ENCODE measurements around the gene DMRTC2. TPM values are rescaled to one million over a fixed set of nuclear protein-coding genes. Genes with fewer than 3 reads are reported as not detected.

DMRTC2 gene
- total and polyA plus RNA-seq, 2 of the 13 experiments (the other 11 are each of a cell fraction or from before 2014, with no cell fraction given), result not detected

- TF ChIP-seq AHDC1 (CRISPR knock-in tag; IDR thresholded peaks at IDR 0.05; ENCODE audit: borderline replicate concordance) (no peak), ZBTB2 (CRISPR knock-in tag; IDR thresholded peaks at IDR 0.05; ENCODE audit: low read depth) (no peak), ZBTB25 (CRISPR knock-in tag; IDR thresholded peaks at IDR 0.05) (no peak), ZFP90 (CRISPR knock-in tag; IDR thresholded peaks at IDR 0.05; ENCODE audit: borderline replicate concordance) (no peak), NONO (IDR thresholded peaks at IDR 0.05) (no peak), NONO (CRISPR knock-in tag; conservative IDR thresholded peaks at IDR 0.05) (peak; percentile 62; the same call in 1 of the 2 replicates), FOXO1 (CRISPR knock-in tag; IDR thresholded peaks at IDR 0.05) (no peak), ZC3H13 (CRISPR knock-in tag; IDR thresholded peaks at IDR 0.05) (no peak), SP5 (CRISPR knock-in tag; IDR thresholded peaks at IDR 0.05; ENCODE audit: borderline replicate concordance, low read depth) (0 out of 2 replicates have a peak, but pooled peaks have one; percentile 17), ZNF776 (CRISPR knock-in tag; IDR thresholded peaks at IDR 0.05) (no peak), RAD51 (IDR thresholded peaks at IDR 0.05; ENCODE audit: borderline replicate concordance) (no peak), ZBTB42 (CRISPR knock-in tag; IDR thresholded peaks at IDR 0.05) (no peak), ETV5 (CRISPR knock-in tag; IDR thresholded peaks at IDR 0.05; ENCODE audit: borderline replicate concordance) (peak; percentile 27; the same call in 1 of the 2 replicates), ETS1 (CRISPR knock-in tag; IDR thresholded peaks at IDR 0.05) (no peak), ZSCAN20 (CRISPR knock-in tag; IDR thresholded peaks at IDR 0.05; ENCODE audit: borderline replicate concordance) (no peak), ZNF263 (CRISPR knock-in tag; IDR thresholded peaks at IDR 0.05) (0 out of 2 replicates have a peak, but pooled peaks have one; percentile 30), SMC3 (IDR thresholded peaks at IDR 0.05; ENCODE audit: low read length) (peak; percentile 16; the same call in 1 of the 2 replicates), ZNF619 (CRISPR knock-in tag; IDR thresholded peaks at IDR 0.05) (0 out of 2 replicates have a peak, but pooled peaks have one; percentile 58), ARHGAP35 (CRISPR knock-in tag; IDR thresholded peaks at IDR 0.05; ENCODE audit: borderline replicate concordance) (no peak), ZMAT5 (CRISPR knock-in tag; IDR thresholded peaks at IDR 0.05; ENCODE audit: borderline replicate concordance, low read depth) (no peak), MXD4 (CRISPR knock-in tag; IDR thresholded peaks at IDR 0.05) (no peak), SMAD9 (CRISPR knock-in tag; IDR thresholded peaks at IDR 0.05) (no peak)
Measured at GRCh38 chr19:41893899-41894298, 49.1 kb downstream of the DMRTC2 start (continued).
